ENCODE measurements around the gene ZCCHC8.
A peak's percentile ranks its signal among the peaks of the same experiment; 100 is the strongest.

Gene ZCCHC8

GRCh38 chr12:122423258-122424165 is 77.2 kb downstream of the ZCCHC8 start:
- no peak overlapping the region for H2BK12ac ChIP-seq (ENCODE audit: low read length in 2 of 2)
- H3K27me3 ChIP-seq (ENCODE audit: control insufficient read depth in 1 of 2, insufficient read depth in 1 of 2, low read length in 2 of 2), result no peaks in the 10 kb centered on the region
- WGBS, result 15% methylated on average over 18 of the region's 21 CpGs

GRCh38 chr12:122422730-122423257 is 77.9 kb downstream of the ZCCHC8 start:
- Histone ChIP-seq H4K8ac (ENCODE audit: low read length) (peak overlapping the region; percentile 62), H2BK15ac (ENCODE audit: low read depth, poor library complexity, severe bottlenecking) (peak overlapping the region; percentile 4), H3K79me1 (replicated peaks; ENCODE audit: low read length, poor library complexity, severe bottlenecking) (peaks cover 7% of the 10 kb centered on the region), H3K14ac (ENCODE audit: low read length in 2 of 2) (peak overlapping the region in 1 of 2 experiments; percentile 70), H3K4me3 (ENCODE audit: insufficient read depth in 1 of 2, low read depth in 1 of 2, low read length in 2 of 2) (peak overlapping the region; percentile 77 to 81), H3K27ac (ENCODE audit: low read length, poor library complexity, severe bottlenecking) (peak overlapping the region; percentile 70), H2AFZ (ENCODE audit: low read depth, low read length) (peak overlapping the region; percentile 48), H3K4ac (ENCODE audit: low read depth in 1 of 2, low read length in 2 of 2) (peak overlapping the region; percentile 42 to 63), H3K4me1 (ENCODE audit: control insufficient read depth, insufficient read depth, low read depth, low read length) (peaks cover 15% of the 10 kb centered on the region), H2BK12ac (ENCODE audit: low read length in 2 of 2) (peak overlapping the region in 1 of 2 experiments; percentile 82), H3K4me2 (ENCODE audit: low read length, poor library complexity, severe bottlenecking) (peak overlapping the region; percentile 90), H2BK120ac (ENCODE audit: low read depth, low read length) (peak overlapping the region; percentile 52), H3K18ac (ENCODE audit: low read depth in 1 of 2, low read length in 2 of 2) (peak overlapping the region; percentile 67 to 90), H3K27me3 (ENCODE audit: control insufficient read depth in 1 of 2, insufficient read depth in 1 of 2, low read length in 2 of 2) (no peaks in the 10 kb centered on the region), H3K36me3 (ENCODE audit: control insufficient read depth in 1 of 2, insufficient read depth in 2 of 2, low read depth in 1 of 2, low read length in 2 of 2) (no peaks in the 10 kb centered on the region), H2AK5ac (ENCODE audit: low read length, severe bottlenecking) (no peak overlapping the region), H3K9me3 (ENCODE audit: control insufficient read depth, low read length) (no peaks in the 10 kb centered on the region), H3K9ac (ENCODE audit: low read length) (peak overlapping the region; percentile 90), H4K91ac (ENCODE audit: low read length) (peak overlapping the region; percentile 74), H2BK5ac (ENCODE audit: low read depth, low read length, poor library complexity, severe bottlenecking) (peak overlapping the region; percentile 33), H3K23ac (ENCODE audit: low read length in 2 of 2) (peak overlapping the region in 1 of 2 experiments; percentile 10)
- DNase-seq, result peak; percentile 70
- under 1% methylated on average over 39 of the region's 39 CpGs for WGBS

More at GRCh38 chr12:122423258-122424165, 77.2 kb downstream of the ZCCHC8 start:
- DNase-seq, result peak; percentile 79
- Histone ChIP-seq H3K36me3 (ENCODE audit: control insufficient read depth in 1 of 2, insufficient read depth in 2 of 2, low read depth in 1 of 2, low read length in 2 of 2) (no peaks in the 10 kb centered on the region), H3K27ac (ENCODE audit: low read length, poor library complexity, severe bottlenecking) (peak overlapping the region; percentile 70), H3K79me1 (replicated peaks; ENCODE audit: low read length, poor library complexity, severe bottlenecking) (peaks cover 7% of the 10 kb centered on the region), H2AK5ac (ENCODE audit: low read length, severe bottlenecking) (no peak overlapping the region), H3K9me3 (ENCODE audit: control insufficient read depth, low read length) (no peaks in the 10 kb centered on the region), H3K9ac (ENCODE audit: low read length) (peak overlapping the region; percentile 90), H3K18ac (ENCODE audit: low read depth in 1 of 2, low read length in 2 of 2) (peak overlapping the region; percentile 56 to 90), H3K4ac (ENCODE audit: low read depth in 1 of 2, low read length in 2 of 2) (peak overlapping the region; percentile 42 to 63), H2AFZ (ENCODE audit: low read depth, low read length) (no peak overlapping the region), H2BK5ac (ENCODE audit: low read depth, low read length, poor library complexity, severe bottlenecking) (peak overlapping the region; percentile 33), H3K4me2 (ENCODE audit: low read length, poor library complexity, severe bottlenecking) (peak overlapping the region; percentile 90), H3K4me1 (ENCODE audit: control insufficient read depth, insufficient read depth, low read depth, low read length) (peaks cover 13% of the 10 kb centered on the region), H3K14ac (ENCODE audit: low read length in 2 of 2) (peak overlapping the region in 1 of 2 experiments; percentile 70), H3K4me3 (ENCODE audit: insufficient read depth in 1 of 2, low read depth in 1 of 2, low read length in 2 of 2) (peak overlapping the region; percentile 77 to 81), H2BK120ac (ENCODE audit: low read depth, low read length) (peak overlapping the region; percentile 19), H2BK15ac (ENCODE audit: low read depth, poor library complexity, severe bottlenecking) (peak overlapping the region; percentile 37), H4K91ac (ENCODE audit: low read length) (no peak overlapping the region), H3K23ac (ENCODE audit: low read length in 2 of 2) (peak overlapping the region in 1 of 2 experiments; percentile 59), H4K8ac (ENCODE audit: low read length) (no peak overlapping the region)

- Histone ChIP-seq H3K9ac (ENCODE audit: low read length) (peak within 1 kb of the TSS; percentile 99), H3K27ac (ENCODE audit: low read length, poor library complexity, severe bottlenecking) (peak within 1 kb of the TSS; percentile 92), H2AK5ac (ENCODE audit: low read length, severe bottlenecking) (no peak within 1 kb of the TSS), H4K91ac (ENCODE audit: low read length) (peak within 1 kb of the TSS; percentile 83), H3K36me3 (ENCODE audit: control insufficient read depth in 1 of 2, insufficient read depth in 2 of 2, low read depth in 1 of 2, low read length in 2 of 2) (peaks cover 0 to 2% of the 10 kb centered on the region in 2 experiments), H3K4me1 (ENCODE audit: control insufficient read depth, insufficient read depth, low read depth, low read length) (peaks cover 15% of the 10 kb centered on the region), H3K9me3 (ENCODE audit: control insufficient read depth, low read length) (no peaks in the 10 kb centered on the region), H3K4me2 (ENCODE audit: low read length, poor library complexity, severe bottlenecking) (peak within 1 kb of the TSS; percentile 90), H2BK15ac (ENCODE audit: low read depth, poor library complexity, severe bottlenecking) (peak within 1 kb of the TSS; percentile 100), H4K8ac (ENCODE audit: low read length) (peak within 1 kb of the TSS; percentile 62), H3K4me3 (ENCODE audit: insufficient read depth in 1 of 2, low read depth in 1 of 2, low read length in 2 of 2) (peak within 1 kb of the TSS; percentile 77 to 96), H3K14ac (ENCODE audit: low read length in 2 of 2) (peak within 1 kb of the TSS in 1 of 2 experiments; percentile 70), H2BK12ac (ENCODE audit: low read length in 2 of 2) (peak within 1 kb of the TSS in 1 of 2 experiments; percentile 82), H3K27me3 (ENCODE audit: control insufficient read depth in 1 of 2, insufficient read depth in 1 of 2, low read length in 2 of 2) (no peaks in the 10 kb centered on the region), H3K18ac (ENCODE audit: low read depth in 1 of 2, low read length in 2 of 2) (peak within 1 kb of the TSS; percentile 89 to 90), H2BK5ac (ENCODE audit: low read depth, low read length, poor library complexity, severe bottlenecking) (peak within 1 kb of the TSS; percentile 87), H2BK120ac (ENCODE audit: low read depth, low read length) (peak within 1 kb of the TSS; percentile 97), H3K23ac (ENCODE audit: low read length in 2 of 2) (peak within 1 kb of the TSS in 1 of 2 experiments; percentile 59), H3K4ac (ENCODE audit: low read depth in 1 of 2, low read length in 2 of 2) (peak within 1 kb of the TSS; percentile 63), H2AFZ (ENCODE audit: low read depth, low read length) (peak within 1 kb of the TSS; percentile 54), H3K79me1 (replicated peaks; ENCODE audit: low read length, poor library complexity, severe bottlenecking) (peaks cover 7% of the 10 kb centered on the region)
- peak; percentile 77 for DNase-seq
- under 1% methylated on average over 57 of the region's 118 CpGs for WGBS
Observed at GRCh38 chr12:122421821-122422729, 78.7 kb downstream of the ZCCHC8 start, which contains the start of gene CLIP1. TSS of gene CLIP1 (minus strand) at chr12:122422669. CDS start at chr12:122380452, 42,217 bp downstream.
